WTC11 (cell line): Measurements from ENCODE around the gene PAMR1. TPM values are rescaled to one million over a fixed set of nuclear protein-coding genes. Genes with fewer than 3 reads are reported as not detected.

Experiments used
- ATAC-seq: fragments of 200-7000 bp; cut with Tn5 transposase; 2 replicates; pipeline ENCODE4 v1.10.0; 2021; ENCODE audit warnings: mild to moderate bottlenecking, moderate library complexity
- CTCF ChIA-PET: fragments of 300-600 bp; sonication (Branson Sonifier 250); formaldehyde crosslinking; loops from one replicate; lab custom pipeline; 2021; ENCODE audit warnings: antibody characterized with exemption; lab: Charles Lee
- POLR2A ChIA-PET: fragments of 350-600 bp; sonication (Branson Sonifier 250); formaldehyde crosslinking; loops from one replicate; lab custom pipeline; 2021; ENCODE audit warnings: antibody characterized with exemption; lab: Charles Lee
- DNase-seq: peaks from one replicate; pipeline ENCODE4 v3.0.0; 2021; ENCODE audit warnings: low spot score
- H3K27ac Mint-ChIP-seq: 2 replicates; pipeline ENCODE4 v1.8.0; 2021; ENCODE audit warnings: mixed read lengths
- H3K27me3 Mint-ChIP-seq: 2 replicates; pipeline ENCODE4 v1.8.0; 2021; ENCODE audit warnings: low read depth, mild to moderate bottlenecking, moderate library complexity, mixed read lengths
- H3K36me3 Mint-ChIP-seq: 2 replicates; pipeline ENCODE4 v1.8.0; 2021; ENCODE audit warnings: mixed read lengths
- H3K4me1 Mint-ChIP-seq: 2 replicates; pipeline ENCODE4 v1.8.0; 2022; ENCODE audit warnings: mixed read lengths
- H3K4me3 Mint-ChIP-seq: 2 replicates; pipeline ENCODE4 v1.8.0; 2021; ENCODE audit warnings: mild to moderate bottlenecking, moderate library complexity, mixed read lengths
- H3K9me3 Mint-ChIP-seq: 2 replicates; pipeline ENCODE4 v1.8.0; 2021; ENCODE audit warnings: mixed read lengths
- ATF3 ChIP-seq: sonication (generic); formaldehyde crosslinking; conservative IDR thresholded peaks from 2 replicates; pipeline ENCODE4 v1.8.1; 2022; ENCODE audit warnings: mild to moderate bottlenecking, missing genetic modification reagents
- CDX4 ChIP-seq: fragments of 250-450 bp; sonication (Bioruptor Pico); IDR thresholded peaks from 2 replicates; pipeline ENCODE4 v1.9.0; 2021; ENCODE audit warnings: moderate library complexity, mild to moderate bottlenecking, inconsistent platforms, borderline replicate concordance
- CREB1 ChIP-seq: sonication (generic); formaldehyde crosslinking; IDR thresholded peaks from 2 replicates; pipeline ENCODE4 v1.8.0; 2023; ENCODE audit warnings: mild to moderate bottlenecking, missing genetic modification reagents
- CREM ChIP-seq: sonication (generic); formaldehyde crosslinking; IDR thresholded peaks from 2 replicates; pipeline ENCODE4 v1.8.1; 2022; ENCODE audit warnings: mild to moderate bottlenecking, missing genetic modification reagents, moderate library complexity
- E2F1 ChIP-seq: sonication (generic); formaldehyde crosslinking; IDR thresholded peaks from 2 replicates; pipeline ENCODE4 v1.8.0; 2022; ENCODE audit warnings: mild to moderate bottlenecking, missing genetic modification reagents
- GRHL2 ChIP-seq: fragments of 250-450 bp; sonication (Bioruptor Pico); IDR thresholded peaks from 2 replicates; pipeline ENCODE4 v1.8.0; 2022; ENCODE audit warnings: mild to moderate bottlenecking, moderate library complexity; ENCODE audit not compliant: insufficient replicate concordance, severe bottlenecking
- GTF2I ChIP-seq: fragments of 250-450 bp; sonication (Bioruptor Pico); conservative IDR thresholded peaks from 2 replicates; pipeline ENCODE4 v1.4.0; 2021; ENCODE audit warnings: mild to moderate bottlenecking
- IRF2 ChIP-seq: sonication (generic); formaldehyde crosslinking; IDR thresholded peaks from 2 replicates; pipeline ENCODE4 v1.8.0; 2022; ENCODE audit warnings: low read depth, missing genetic modification reagents, borderline replicate concordance
- NR2C2 ChIP-seq: sonication (generic); formaldehyde crosslinking; IDR thresholded peaks from 2 replicates; pipeline ENCODE4 v1.8.0; 2022; ENCODE audit warnings: mild to moderate bottlenecking, missing genetic modification reagents
- PRDM15 ChIP-seq: sonication (generic); formaldehyde crosslinking; IDR thresholded peaks from 2 replicates; pipeline ENCODE4 v1.8.0; 2022; ENCODE audit warnings: missing genetic modification reagents
- SMAD3 ChIP-seq: sonication (generic); formaldehyde crosslinking; IDR thresholded peaks from 2 replicates; pipeline ENCODE4 v1.8.0; 2022; ENCODE audit warnings: missing genetic modification reagents, mild to moderate bottlenecking, borderline replicate concordance
- SOX15 ChIP-seq: fragments of 250-450 bp; sonication (Bioruptor Pico); IDR thresholded peaks from 2 replicates; pipeline ENCODE4 v1.9.0; 2021; ENCODE audit warnings: mild to moderate bottlenecking
- TCF7 ChIP-seq: sonication (generic); formaldehyde crosslinking; IDR thresholded peaks from 2 replicates; pipeline ENCODE4 v1.8.0; 2022; ENCODE audit warnings: mild to moderate bottlenecking, low read depth, missing genetic modification reagents, moderate library complexity
- ZNF219 ChIP-seq: sonication (generic); formaldehyde crosslinking; IDR thresholded peaks from 2 replicates; pipeline ENCODE4 v1.8.0; 2023; ENCODE audit warnings: missing genetic modification reagents, mild to moderate bottlenecking, borderline replicate concordance
- ZNF232 ChIP-seq: sonication (generic); formaldehyde crosslinking; IDR thresholded peaks from 2 replicates; pipeline ENCODE4 v1.8.0; 2022; ENCODE audit warnings: mild to moderate bottlenecking, missing genetic modification reagents
- ZNF281 ChIP-seq: sonication (generic); formaldehyde crosslinking; IDR thresholded peaks from 2 replicates; pipeline ENCODE4 v1.8.0; 2023; ENCODE audit warnings: mild to moderate bottlenecking, missing genetic modification reagents
- ZNF416 ChIP-seq: fragments of 250-450 bp; sonication (Bioruptor Pico); IDR thresholded peaks from 2 replicates; pipeline ENCODE4 v1.9.0; 2021; ENCODE audit warnings: mild to moderate bottlenecking, inconsistent platforms
- ZNF423 ChIP-seq: fragments of 250-450 bp; sonication (Bioruptor Pico); IDR thresholded peaks from 2 replicates; pipeline ENCODE4 v2.1.2; 2022; ENCODE audit warnings: mild to moderate bottlenecking, moderate library complexity
- total RNA-seq: library from RNA; stranded (reverse); gene quantifications from 3 replicates; pipeline ENCODE4 v1.2.3, GENCODE V29; 2021
- TF ChIP-seq, protein P1 (sequence below): sonication (generic); formaldehyde crosslinking; IDR thresholded peaks from 2 replicates; pipeline ENCODE4 v1.8.1; 2023; ENCODE audit warnings: mild to moderate bottlenecking, missing genetic modification reagents, moderate library complexity
- TF ChIP-seq, protein P2 (sequence below): sonication (generic); formaldehyde crosslinking; IDR thresholded peaks from 2 replicates; pipeline ENCODE4 v1.8.1; 2023; ENCODE audit warnings: mild to moderate bottlenecking, missing genetic modification reagents
- TF ChIP-seq, protein P3 (sequence below): fragments of 250-450 bp; sonication (Bioruptor Pico); IDR thresholded peaks from 2 replicates; pipeline ENCODE4 v2.1.2; 2022; ENCODE audit warnings: mild to moderate bottlenecking, moderate library complexity

PAMR1 gene
- total RNA-seq, 1 experiment from 2014 or later = 3.2 TPM

GRCh38 chr11:35549787-35550186 is 24.4 kb upstream of the PAMR1 start:
- Mint-ChIP-seq H3K27me3 (no peaks in the 10 kb centered on the region; the same call in 1 of the 2 replicates), H3K9me3 (peaks cover 7% of the 10 kb centered on the region; the same call in 1 of the 2 replicates), H3K4me1 (peaks cover 25% of the 10 kb centered on the region), H3K27ac (no peak overlapping the region), H3K4me3 (no peak overlapping the region), H3K36me3 (no peaks in the 10 kb centered on the region)
- ChIA-PET POLR2A (no interaction called here), CTCF (no interaction called here)
- DNase-seq = no peak
- no peak for TF ChIP-seq NR2C2
- TF ChIP-seq, protein P1, sequence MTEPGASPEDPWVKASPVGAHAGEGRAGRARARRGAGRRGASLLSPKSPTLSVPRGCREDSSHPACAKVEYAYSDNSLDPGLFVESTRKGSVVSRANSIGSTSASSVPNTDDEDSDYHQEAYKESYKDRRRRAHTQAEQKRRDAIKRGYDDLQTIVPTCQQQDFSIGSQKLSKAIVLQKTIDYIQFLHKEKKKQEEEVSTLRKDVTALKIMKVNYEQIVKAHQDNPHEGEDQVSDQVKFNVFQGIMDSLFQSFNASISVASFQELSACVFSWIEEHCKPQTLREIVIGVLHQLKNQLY (CRISPR knock-in tag) = no peak
- no peak for TF ChIP-seq ZNF416 (CRISPR knock-in tag)
- TF ChIP-seq CREM = no peak
- TF ChIP-seq E2F1 (CRISPR knock-in tag) = no peak
- TF ChIP-seq ZNF281 (CRISPR knock-in tag) = no peak
- TF ChIP-seq CDX4 = no peak
- no peak for TF ChIP-seq ATF3 (CRISPR knock-in tag)
- no peak for TF ChIP-seq SMAD3 (CRISPR knock-in tag)
- TF ChIP-seq TCF7 = no peak
- no peak for TF ChIP-seq SOX15 (CRISPR knock-in tag)
- no peak for TF ChIP-seq GTF2I (CRISPR knock-in tag)
- no peak for TF ChIP-seq GRHL2 (CRISPR knock-in tag)
- no peak for TF ChIP-seq ZNF219 (CRISPR knock-in tag)
- TF ChIP-seq, protein P2, sequence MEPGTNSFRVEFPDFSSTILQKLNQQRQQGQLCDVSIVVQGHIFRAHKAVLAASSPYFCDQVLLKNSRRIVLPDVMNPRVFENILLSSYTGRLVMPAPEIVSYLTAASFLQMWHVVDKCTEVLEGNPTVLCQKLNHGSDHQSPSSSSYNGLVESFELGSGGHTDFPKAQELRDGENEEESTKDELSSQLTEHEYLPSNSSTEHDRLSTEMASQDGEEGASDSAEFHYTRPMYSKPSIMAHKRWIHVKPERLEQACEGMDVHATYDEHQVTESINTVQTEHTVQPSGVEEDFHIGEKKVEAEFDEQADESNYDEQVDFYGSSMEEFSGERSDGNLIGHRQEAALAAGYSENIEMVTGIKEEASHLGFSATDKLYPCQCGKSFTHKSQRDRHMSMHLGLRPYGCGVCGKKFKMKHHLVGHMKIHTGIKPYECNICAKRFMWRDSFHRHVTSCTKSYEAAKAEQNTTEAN (CRISPR knock-in tag) = no peak
- TF ChIP-seq CREB1 (CRISPR knock-in tag) = no peak
- TF ChIP-seq ZNF423 (CRISPR knock-in tag) = no peak
- TF ChIP-seq IRF2 (CRISPR knock-in tag) = no peak
- no peak for TF ChIP-seq ZNF232
- peak; percentile 35 for ATAC-seq

GRCh38 chr11:35548925-35549561 is 23.6 kb upstream of the PAMR1 start:
- POLR2A ChIA-PET = interaction anchor here (1.1 kb wide), 1 partner anchor 23 kb away, joined by 3 read pairs; the partner anchor contains the start of gene PAMR1
- TF ChIP-seq, protein P3, sequence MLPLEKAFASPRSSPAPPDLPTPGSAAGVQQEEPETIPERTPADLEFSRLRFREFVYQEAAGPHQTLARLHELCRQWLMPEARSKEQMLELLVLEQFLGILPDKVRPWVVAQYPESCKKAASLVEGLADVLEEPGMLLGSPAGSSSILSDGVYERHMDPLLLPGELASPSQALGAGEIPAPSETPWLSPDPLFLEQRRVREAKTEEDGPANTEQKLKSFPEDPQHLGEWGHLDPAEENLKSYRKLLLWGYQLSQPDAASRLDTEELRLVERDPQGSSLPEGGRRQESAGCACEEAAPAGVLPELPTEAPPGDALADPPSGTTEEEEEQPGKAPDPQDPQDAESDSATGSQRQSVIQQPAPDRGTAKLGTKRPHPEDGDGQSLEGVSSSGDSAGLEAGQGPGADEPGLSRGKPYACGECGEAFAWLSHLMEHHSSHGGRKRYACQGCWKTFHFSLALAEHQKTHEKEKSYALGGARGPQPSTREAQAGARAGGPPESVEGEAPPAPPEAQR (CRISPR knock-in tag) = no peak
- peak; percentile 49; the same call in 1 of the 2 replicates for TF ChIP-seq PRDM15 (CRISPR knock-in tag)

More at GRCh38 chr11:35548925-35549561, 23.6 kb upstream of the PAMR1 start:
- ATAC-seq (peak; percentile 69), DNase-seq (no peak)
- H3K27ac Mint-ChIP-seq = no peak overlapping the region
- no peaks in the 10 kb centered on the region; the same call in 1 of the 2 replicates for H3K27me3 Mint-ChIP-seq
- H3K9me3 Mint-ChIP-seq = peaks cover 7% of the 10 kb centered on the region; the same call in 1 of the 2 replicates
- peaks cover 18% of the 10 kb centered on the region for H3K4me1 Mint-ChIP-seq
- H3K4me3 Mint-ChIP-seq = no peak overlapping the region
- CTCF ChIA-PET = interaction anchor here (2.4 kb wide), 1 partner anchor 273 kb away, joined by 5 read pairs; no protein-coding TSS in a partner anchor
- no peaks in the 10 kb centered on the region for H3K36me3 Mint-ChIP-seq
